ENCODE results near the gene TTC3.

The TTC3 gene

GRCh38 chr21:37227071-37228002 is 154.3 kb downstream of the TTC3 start:
- DNase-seq = no peak

GRCh38 chr21:37228003-37228400 is 154.9 kb downstream of the TTC3 start:
- no peak for DNase-seq

GRCh38 chr21:37230632-37231248 is 157.7 kb downstream of the TTC3 start:
- no peak for DNase-seq

GRCh38 chr21:37231249-37231645 is 158.2 kb downstream of the TTC3 start:
- no peak for DNase-seq

- no peak for DNase-seq
These were observed 158.6 kb downstream of the TTC3 start for GRCh38 chr21:37231671-37232070.

GRCh38 chr21:37232274-37233018 is 159.4 kb downstream of the TTC3 start:
- no peak for DNase-seq

GRCh38 chr21:37233551-37234146 is 160.6 kb downstream of the TTC3 start:
- no peak for DNase-seq

GRCh38 chr21:37237346-37237745 is 164.3 kb downstream of the TTC3 start:
- no peak for DNase-seq

GRCh38 chr21:37237764-37238163 is 164.7 kb downstream of the TTC3 start:
- no peak for DNase-seq

- no peak for DNase-seq
These were observed 167.9 kb downstream of the TTC3 start for GRCh38 chr21:37240978-37241377.

- DNase-seq = no peak
These were observed 168.4 kb downstream of the TTC3 start for GRCh38 chr21:37241426-37241825.

- DNase-seq = no peak
These were observed 170.9 kb downstream of the TTC3 start for GRCh38 chr21:37243961-37244360.

- no peak for DNase-seq
These were observed 171.5 kb downstream of the TTC3 start for GRCh38 chr21:37244501-37245095.

- no peak for DNase-seq
These were observed 172.1 kb downstream of the TTC3 start for GRCh38 chr21:37245151-37245550.

GRCh38 chr21:37248298-37248697 is 175.2 kb downstream of the TTC3 start:
- DNase-seq = no peak

GRCh38 chr21:37249112-37249904 is 176.3 kb downstream of the TTC3 start:
- DNase-seq = no peak

GRCh38 chr21:37251294-37251634 is 178.2 kb downstream of the TTC3 start:
- no peak for DNase-seq
